SK-N-SH (cell line): ENCODE measurements around the gene SPTLC1. TPM values are rescaled to one million over a fixed set of nuclear protein-coding genes. Genes with fewer than 3 reads are reported as not detected.

Experiments used
- CTCF ChIA-PET: fragments of 300-600, 350-600 bp; formaldehyde crosslinking; extraction: SDS; loops from one replicate; lab custom pipeline; 2021; lab: Yijun Ruan, JAX
- POLR2A ChIA-PET: fragments of 350-600 bp; sonication (Branson Sonifier 250); formaldehyde crosslinking; extraction: SDS; loops from one replicate; lab custom pipeline; 2020; ENCODE audit warnings: antibody characterized with exemption, inconsistent platforms; lab: Yijun Ruan, JAX
- DNase-seq: peaks from one replicate; pipeline ENCODE4 v3.0.0; 2012
- H2AFZ ChIP-seq: fragments of 200-600 bp; sonication (generic); 2 replicates; pipeline ENCODE4 v1.8.1; 2016; ENCODE audit warnings: antibody characterized with exemption, mild to moderate bottlenecking, low read depth
- H3F3A ChIP-seq: fragments of 200-600 bp; sonication (generic); replicated peaks from 2 replicates; pipeline ENCODE3; 2016; ENCODE audit warnings: antibody characterized with exemption, mild to moderate bottlenecking; ENCODE audit not compliant: insufficient read depth
- H3K27ac ChIP-seq, 2 experiments: fragments of 200-500 bp in 1 of 2; fragments of 200-600 bp in 1 of 2; sonication (Bioruptor generic) in 1 of 2; sonication (generic), shearing (Covaris generic) in 1 of 2; 2 replicates each; pipeline versions ENCODE4 v1.5.1 to v1.6.1; 2014 to 2016; ENCODE audit warnings: low read depth in 2 of 2, inconsistent platforms in 1 of 2, low read length in 1 of 2, mild to moderate bottlenecking in 1 of 2, mixed read lengths in 1 of 2
- H3K27me3 ChIP-seq: fragments of 200-600 bp; sonication (generic), shearing (Covaris generic); 2 replicates; pipeline ENCODE4 v1.6.1; 2016; ENCODE audit warnings: mixed run types; ENCODE audit not compliant: insufficient read depth
- H3K36me3 ChIP-seq, 2 experiments: fragments of 200-500 bp in 1 of 2; fragments of 200-600 bp in 1 of 2; sonication (Bioruptor generic) in 1 of 2; sonication (generic) in 1 of 2; replicated peaks in 1 of 2; 2 replicates each; pipeline versions ENCODE3 to v1.5.1; 2014 to 2016; ENCODE audit warnings: low read length in 1 of 2, mild to moderate bottlenecking in 1 of 2; ENCODE audit not compliant: insufficient read depth in 2 of 2, control insufficient read depth in 1 of 2
- H3K4me1 ChIP-seq, 2 experiments: fragments of 200-500 bp in 1 of 2; fragments of 200-600 bp in 1 of 2; sonication (Bioruptor generic) in 1 of 2; sonication (generic), shearing (Covaris generic) in 1 of 2; 2 replicates each; pipeline versions ENCODE4 v1.5.1 to v1.6.1; 2014 to 2016; ENCODE audit warnings: low read depth in 1 of 2, low read length in 1 of 2, mixed run types in 1 of 2; ENCODE audit not compliant: insufficient read depth in 2 of 2, control insufficient read depth in 1 of 2
- H3K4me2 ChIP-seq: fragments of 200-600 bp; sonication (generic), shearing (Covaris generic); 2 replicates; pipeline ENCODE4 v1.6.1; 2017; ENCODE audit warnings: mixed run types
- H3K4me3 ChIP-seq, 2 experiments: fragments of 200-500 bp in 1 of 2; fragments of 200-600 bp in 1 of 2; sonication (Bioruptor generic) in 1 of 2; sonication (generic), shearing (Covaris generic) in 1 of 2; 2 replicates each; pipeline versions ENCODE4 v1.5.1 to v1.8.1; 2014 to 2016; ENCODE audit warnings: low read depth in 2 of 2, inconsistent platforms in 1 of 2, low read length in 1 of 2, mild to moderate bottlenecking in 1 of 2, mixed read lengths in 1 of 2, moderate library complexity in 1 of 2
- H3K79me2 ChIP-seq: fragments of 200-600 bp; sonication (generic); 2 replicates; pipeline ENCODE4 v1.8.1; 2017; ENCODE audit warnings: mild to moderate bottlenecking; ENCODE audit not compliant: insufficient read depth
- H3K9ac ChIP-seq: fragments of 200-600 bp; sonication (generic); 2 replicates; pipeline ENCODE4 v1.6.1; 2017; ENCODE audit warnings: mixed run types
- H3K9me2 ChIP-seq: fragments of 200-600 bp; sonication (generic); 2 replicates; pipeline ENCODE4 v1.6.1; 2017; ENCODE audit warnings: mixed run types
- H3K9me3 ChIP-seq: fragments of 200-600 bp; sonication (generic); 2 replicates; pipeline ENCODE4 v1.6.1; 2017; ENCODE audit warnings: mixed run types, mild to moderate bottlenecking, moderate library complexity
- H4K20me1 ChIP-seq: fragments of 200-600 bp; sonication (generic); 2 replicates; pipeline ENCODE4 v1.6.1; 2017; ENCODE audit warnings: mild to moderate bottlenecking, mixed run types; ENCODE audit not compliant: insufficient read depth
- CHD2 ChIP-seq: fragments of 150-350 bp; IDR thresholded peaks from 2 replicates; pipeline ENCODE4 v1.6.1; 2018; ENCODE audit warnings: low read length; ENCODE audit not compliant: partially characterized antibody
- FOXJ3 ChIP-seq: sonication (generic); formaldehyde crosslinking; IDR thresholded peaks from 2 replicates; pipeline ENCODE4 v1.5.1; 2020; ENCODE audit warnings: mild to moderate bottlenecking, missing genetic modification reagents
- GABPA ChIP-seq: IDR thresholded peaks from 2 replicates; pipeline ENCODE4 v1.4.0; 2012; ENCODE audit warnings: low read depth, mild to moderate bottlenecking
- GATA2 ChIP-seq: sonication (generic); formaldehyde crosslinking; IDR thresholded peaks from 2 replicates; pipeline ENCODE4 v1.5.0; 2020; ENCODE audit warnings: mild to moderate bottlenecking, missing genetic modification reagents
- JUND ChIP-seq: IDR thresholded peaks from 2 replicates; pipeline ENCODE4 v1.4.0; 2012
- MEF2A ChIP-seq: IDR thresholded peaks from 2 replicates; pipeline ENCODE4 v1.4.0; 2012; ENCODE audit warnings: low read depth, borderline replicate concordance
- RFX5 ChIP-seq: IDR thresholded peaks from 2 replicates; pipeline ENCODE4 v1.6.1; 2012; ENCODE audit warnings: mild to moderate bottlenecking, improper control_type of control experiment, low read length
- RXRA ChIP-seq: IDR thresholded peaks from 2 replicates; pipeline ENCODE4 v1.4.0; 2012; ENCODE audit warnings: low read depth, mild to moderate bottlenecking, borderline replicate concordance
- SMC3 ChIP-seq: IDR thresholded peaks from 2 replicates; pipeline ENCODE4 v1.6.1; 2012; ENCODE audit warnings: low read depth, low read length, improper control_type of control experiment
- TAF1 ChIP-seq: IDR thresholded peaks from 2 replicates; pipeline ENCODE4 v1.6.1; 2012; ENCODE audit warnings: low read depth, mild to moderate bottlenecking, low read length, moderate library complexity, borderline replicate concordance
- TCF12 ChIP-seq: IDR thresholded peaks from 2 replicates; pipeline ENCODE4 v1.4.0; 2012
- USF2 ChIP-seq: fragments of 150-350 bp; IDR thresholded peaks from 2 replicates; pipeline ENCODE4 v1.6.1; 2017; ENCODE audit warnings: antibody characterized with exemption, low read length, low read depth, borderline replicate concordance
- YY1 ChIP-seq: IDR thresholded peaks from 2 replicates; pipeline ENCODE4 v1.4.0; 2012; ENCODE audit warnings: low read depth, mild to moderate bottlenecking
- WGBS: methylation state at CpG from one replicate; pipeline ENCODE4 v1.1.6; 2017; ENCODE audit warnings: low lambda C conversion rate; 5-methylcytosine and 5-hydroxymethylcytosine counted together
- polyA plus RNA-seq, 3 experiments: library from polyadenylated mRNA; depleted of rRNA; stranded (reverse); fragments of >200 nt; gene quantifications; 2 replicates each; pipeline ENCODE4 v1.2.3, GENCODE V29; 2012

SPTLC1 gene
- polyA plus RNA-seq, 1 of the 3 experiments (the other 2 are of a cell fraction), result 53.9 TPM

- Histone ChIP-seq H2AFZ (no peak overlapping the region), H3K27ac (no peak overlapping the region), H3K9me3 (no peaks in the 10 kb centered on the region), H3K4me2 (no peak overlapping the region), H3K79me2 (peaks cover 16% of the 10 kb centered on the region; the same call in 1 of the 2 replicates), H3K4me3 (no peak overlapping the region), H3K36me3 (peaks cover 54 to 77% of the 10 kb centered on the region in 2 experiments), H3K9me2 (no peaks in the 10 kb centered on the region), H4K20me1 (no peaks in the 10 kb centered on the region), H3K4me1 (no peaks in the 10 kb centered on the region), H3K9ac (no peak overlapping the region)
- 63% methylated on average over 2 of the region's 2 CpGs for WGBS
- ChIA-PET CTCF (interaction anchor here (1.0 to 1.7 kb wide), 2 partner anchors 10 to 280 kb away, joined by 3 to 6 read pairs; no protein-coding TSS in a partner anchor), POLR2A (no interaction called here)
- no peak for TF ChIP-seq GATA2
- TF ChIP-seq SMC3, result no peak
- no peak for TF ChIP-seq TAF1
- TF ChIP-seq, all 33 proteins: peak for 0
- Histone ChIP-seq H3F3A (no peaks in the 10 kb centered on the region), H3K27me3 (no peaks in the 10 kb centered on the region)
- no peak for DNase-seq
Observed at GRCh38 chr9:92055624-92056023, 59.6 kb downstream of the SPTLC1 start.

- H2AFZ ChIP-seq, result no peak overlapping the region
- no peaks in the 10 kb centered on the region for H3F3A ChIP-seq
- no peak overlapping the region for H3K4me2 ChIP-seq
- no peak overlapping the region for H3K9ac ChIP-seq
- TF ChIP-seq GABPA, result no peak
- TF ChIP-seq JUND, result no peak
- no peak for TF ChIP-seq RFX5
- no peak for TF ChIP-seq MEF2A
- TF ChIP-seq YY1, result no peak
- no peak for TF ChIP-seq FOXJ3
- TF ChIP-seq TCF12, result no peak
- TF ChIP-seq USF2, result no peak
- TF ChIP-seq CHD2, result no peak
- TF ChIP-seq RXRA, result no peak
- TF ChIP-seq, all 33 proteins: peak for 0
- Histone ChIP-seq H3K36me3 (peaks cover 73 to 81% of the 10 kb centered on the region in 2 experiments), H3K27ac (no peak overlapping the region), H3K9me3 (no peaks in the 10 kb centered on the region), H4K20me1 (no peaks in the 10 kb centered on the region), H3K79me2 (peaks cover 3% of the 10 kb centered on the region; the same call in 1 of the 2 replicates), H3K27me3 (no peaks in the 10 kb centered on the region), H3K4me3 (no peak overlapping the region), H3K9me2 (no peaks in the 10 kb centered on the region), H3K4me1 (no peaks in the 10 kb centered on the region)
- CTCF ChIA-PET, result no interaction called here
- POLR2A ChIA-PET, result no interaction called here
- WGBS, result 93% methylated on average over 12 of the region's 12 CpGs
- DNase-seq, result no peak
Observed at GRCh38 chr9:92048924-92049625, 66.1 kb downstream of the SPTLC1 start.
